Endothelial cell of hepatic sinusoid (primary cell): ENCODE measurements around the gene SLC6A12.
"Not testable (repeated sequence)": the region's sequence is repeated elsewhere in the genome, so short reads cannot be mapped to it uniquely, and the experiment has no call there.

Source experiments
- in situ Hi-C: cut with HindIII; loops from 2 replicates; pipeline ENCODE4 v1.10.0; 2017; ENCODE audit warnings: low sequenced_read_pairs

The SLC6A12 gene

DNA sequence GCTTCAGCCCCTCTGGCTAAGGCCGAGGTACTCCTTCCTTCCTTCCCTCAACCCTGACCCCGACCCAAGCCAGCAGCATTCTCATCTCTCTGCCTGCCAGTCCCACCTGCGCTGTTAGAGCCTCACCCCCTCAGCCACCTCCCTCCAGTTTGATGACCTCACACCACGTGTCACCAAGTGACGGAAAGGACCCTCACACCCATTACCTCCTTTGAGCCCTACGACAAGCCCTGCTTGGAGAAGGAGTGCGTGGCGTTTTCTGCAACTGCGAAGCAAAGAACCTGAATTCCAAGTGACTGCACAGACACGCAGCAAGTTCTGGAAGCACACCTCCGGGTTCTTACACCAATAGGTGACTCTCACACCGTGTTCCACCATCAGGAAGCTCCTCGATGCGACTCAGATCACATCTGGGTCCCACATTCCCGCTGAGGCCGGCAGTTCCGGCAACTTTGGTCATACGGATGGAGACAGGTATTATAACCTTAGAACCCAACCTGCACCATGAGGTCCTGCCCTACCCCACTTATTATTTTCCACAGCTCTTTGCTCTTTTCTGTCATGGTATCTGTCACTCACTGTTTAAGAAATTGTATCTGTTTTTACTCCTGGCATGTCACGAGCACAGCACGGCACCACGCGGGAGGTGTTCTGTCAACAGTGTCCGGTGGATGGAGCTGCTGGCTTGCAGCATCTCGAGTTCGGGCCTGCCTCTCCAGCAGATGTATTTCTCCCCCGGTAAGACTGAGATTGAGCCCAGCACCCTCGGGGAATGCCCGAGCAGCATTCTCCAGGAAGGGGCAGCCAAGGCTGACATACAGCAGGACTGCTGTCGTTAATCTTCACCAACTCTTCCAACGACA, 5.0 kb upstream of the SLC6A12 start:
- in situ Hi-C loops = no loop called here

DNA sequence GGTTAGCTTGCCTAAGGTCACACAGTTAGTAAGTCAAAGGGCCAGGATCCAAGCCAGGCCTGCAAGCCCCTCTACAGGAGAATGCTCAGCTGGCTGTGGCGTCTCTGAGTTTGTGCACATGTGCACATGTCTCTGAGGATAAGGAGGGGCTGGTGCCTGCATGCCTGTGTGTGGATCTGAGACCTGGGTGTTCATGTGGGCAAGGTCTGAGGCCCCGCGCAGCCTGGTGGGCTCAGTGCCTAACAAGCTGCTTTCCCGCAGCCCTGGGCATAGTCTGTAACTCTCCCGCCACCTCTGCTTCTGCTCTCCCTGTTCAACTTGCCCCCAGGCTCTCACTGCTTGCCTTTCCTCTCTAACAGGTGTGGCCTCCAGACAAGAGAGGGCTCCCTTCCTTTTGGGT, 4.3 kb upstream of the SLC6A12 start:
- in situ Hi-C loops = no loop called here

DNA sequence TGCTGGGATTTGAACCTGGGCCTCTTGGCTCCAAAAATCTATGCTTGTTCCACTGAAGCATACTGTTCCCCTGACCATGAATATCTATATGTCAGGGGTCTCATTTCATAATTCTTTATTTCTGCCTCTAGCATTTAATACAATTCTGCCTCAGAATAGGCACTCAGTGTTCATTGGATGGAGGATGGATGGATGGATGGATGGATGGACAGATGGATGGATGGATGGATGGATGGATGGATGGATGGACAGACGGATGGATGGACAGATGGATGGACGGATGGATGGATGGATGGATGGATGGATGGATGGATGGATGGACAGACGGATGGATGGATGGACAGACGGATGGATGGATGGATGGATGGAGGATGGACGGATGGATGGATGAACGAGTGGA, 3.1 kb upstream of the SLC6A12 start:
- in situ Hi-C loops = not testable (repeated sequence)

DNA sequence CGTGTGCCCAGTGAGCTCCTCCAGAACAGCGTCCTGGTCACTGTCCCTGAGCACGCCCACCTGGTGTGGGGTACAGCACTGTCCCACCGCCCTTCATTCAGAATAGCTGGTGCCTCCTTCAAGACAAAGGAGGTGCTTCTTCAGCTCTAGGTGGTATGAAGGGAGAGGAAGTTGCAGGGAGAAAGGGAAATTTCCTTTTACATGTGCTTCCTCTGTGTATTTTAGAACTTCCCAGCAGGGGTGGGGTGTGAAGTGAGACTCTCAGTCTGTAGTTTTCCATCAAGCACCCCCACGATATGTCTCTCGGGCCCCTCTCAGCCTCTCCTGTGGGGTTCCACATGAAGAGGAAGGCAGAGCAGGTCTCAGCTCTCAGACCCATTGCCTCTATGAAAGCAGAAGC, 1.2 kb upstream of the SLC6A12 start:
- in situ Hi-C loops = no loop called here

DNA sequence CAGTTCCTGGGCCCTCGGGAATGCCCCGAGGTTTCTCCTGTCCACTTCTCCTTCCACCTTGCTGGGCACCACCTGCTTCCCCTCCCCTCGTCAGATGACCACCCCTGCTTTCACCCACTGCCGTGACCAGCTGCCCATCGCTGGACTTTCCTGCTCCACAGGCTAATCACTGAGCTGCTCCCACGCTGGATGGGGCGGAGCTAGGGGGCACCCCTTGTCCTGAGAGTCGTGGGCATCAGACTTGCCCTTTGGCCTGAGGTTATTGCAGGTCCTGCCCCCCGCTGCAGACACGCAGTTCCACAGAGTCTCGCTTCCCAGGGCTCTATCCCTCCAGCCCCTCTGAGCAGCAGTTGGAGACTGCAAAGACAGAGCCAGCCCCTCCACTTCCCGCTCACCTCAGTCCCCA, 427 bp downstream of the SLC6A12 start:
- in situ Hi-C loops = no loop called here

DNA sequence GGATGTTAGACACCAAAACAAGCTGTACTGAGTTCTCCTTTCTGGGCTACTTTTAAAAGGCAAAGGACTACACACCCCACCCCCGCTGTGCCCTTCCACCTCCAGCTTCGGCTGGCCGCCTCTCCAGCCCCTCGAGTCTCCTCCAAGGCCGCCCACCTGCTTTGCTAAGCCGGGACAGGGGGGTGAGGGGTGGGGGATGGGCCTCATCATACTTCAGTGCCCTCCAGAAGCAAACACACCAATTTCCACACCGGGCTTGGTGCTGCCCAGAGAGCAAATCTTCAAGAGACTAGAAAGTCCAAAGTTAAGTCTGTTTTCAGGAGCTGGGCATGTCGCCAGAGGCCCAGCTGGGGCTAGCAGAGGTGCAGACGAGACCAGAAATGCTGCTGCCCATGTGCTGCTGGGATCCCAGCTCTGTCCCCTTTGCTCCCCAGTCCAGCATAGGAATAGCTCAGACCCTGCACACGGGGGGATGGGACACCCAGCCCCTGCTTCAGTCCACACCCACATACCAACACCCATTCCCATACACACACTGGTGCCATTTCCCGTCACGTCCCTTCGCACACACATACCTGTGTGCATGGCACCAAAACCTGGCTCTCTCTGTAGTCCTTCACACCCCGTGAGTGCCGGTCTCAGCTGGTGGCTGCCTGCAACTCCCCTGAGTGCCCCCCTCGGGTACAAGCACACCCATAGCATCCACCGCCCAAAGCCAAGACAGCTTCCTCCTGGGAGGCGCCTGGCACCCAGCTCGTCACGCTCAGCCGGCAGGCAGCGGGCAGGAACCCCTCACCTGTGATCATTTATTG, 1.0 kb downstream of the SLC6A12 start:
- in situ Hi-C loops = no loop called here

DNA sequence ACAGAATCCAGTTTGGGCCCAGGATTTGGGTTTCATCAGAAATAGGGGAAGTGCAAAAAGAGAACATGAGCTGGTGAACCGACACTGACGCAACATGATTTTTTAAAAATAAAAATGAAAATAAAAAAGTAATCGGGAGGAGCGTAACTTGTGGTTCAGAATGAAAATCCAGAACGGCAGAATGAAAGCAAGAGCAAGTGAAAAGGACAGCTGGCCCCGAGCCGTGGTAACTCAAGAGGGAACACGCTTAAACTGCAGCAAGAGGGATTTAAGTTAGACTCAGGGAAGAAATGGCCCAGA, 1.6 kb downstream of the SLC6A12 start:
- in situ Hi-C loops = no loop called here

DNA sequence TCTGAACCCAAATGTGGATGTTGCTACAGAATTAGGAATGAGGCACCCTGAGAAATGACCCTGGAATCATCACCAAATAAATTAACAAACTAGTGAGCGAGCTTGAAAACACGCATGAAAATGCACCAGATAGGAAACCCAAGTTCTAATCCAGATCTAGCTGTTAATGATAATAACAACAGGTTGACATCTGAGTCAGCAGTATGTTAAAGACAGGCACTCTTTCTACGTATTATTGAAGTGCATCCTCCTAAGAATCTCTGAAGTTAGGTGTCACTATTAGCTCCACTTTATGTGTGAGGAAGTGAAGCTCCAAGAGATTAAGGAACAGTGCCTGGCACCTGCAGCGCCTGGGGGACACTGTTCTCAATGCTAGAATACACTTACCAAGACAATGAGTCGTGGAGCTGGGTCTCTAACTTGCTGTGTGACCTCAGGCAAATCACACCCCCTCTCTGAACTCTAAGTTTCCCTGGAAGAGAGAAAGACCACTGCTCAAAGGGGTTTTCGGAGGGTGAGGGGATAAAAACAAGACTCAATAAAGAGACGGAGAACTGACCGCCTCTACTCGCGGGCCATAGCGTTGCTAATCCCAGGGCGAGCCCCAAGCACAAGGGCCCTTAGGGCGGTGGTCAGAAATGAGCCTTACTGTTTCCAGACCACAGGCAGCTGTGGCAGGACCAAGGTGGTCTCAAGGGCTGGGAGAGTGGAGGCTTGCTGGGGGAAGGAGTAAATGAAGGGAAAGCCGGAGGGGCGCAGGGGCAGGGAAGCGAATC, 2.1 kb downstream of the SLC6A12 start:
- in situ Hi-C loops = no loop called here

DNA sequence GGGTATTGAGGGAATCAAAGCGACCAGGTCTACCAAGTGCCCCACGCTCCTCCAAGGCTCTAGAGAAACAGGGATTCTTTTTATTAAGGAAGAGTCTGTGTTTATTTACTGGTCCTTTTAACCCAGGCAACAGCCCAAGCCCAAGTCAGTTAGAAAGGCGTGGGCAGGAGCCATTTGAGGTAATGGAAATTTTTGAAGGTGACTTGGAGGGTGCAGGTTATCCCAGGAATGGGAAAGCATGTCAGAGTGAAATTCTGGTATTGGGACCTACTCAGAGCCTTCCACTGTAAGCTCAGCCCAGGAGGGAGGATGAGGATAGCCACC, 2.9 kb downstream of the SLC6A12 start:
- in situ Hi-C loops = no loop called here

DNA sequence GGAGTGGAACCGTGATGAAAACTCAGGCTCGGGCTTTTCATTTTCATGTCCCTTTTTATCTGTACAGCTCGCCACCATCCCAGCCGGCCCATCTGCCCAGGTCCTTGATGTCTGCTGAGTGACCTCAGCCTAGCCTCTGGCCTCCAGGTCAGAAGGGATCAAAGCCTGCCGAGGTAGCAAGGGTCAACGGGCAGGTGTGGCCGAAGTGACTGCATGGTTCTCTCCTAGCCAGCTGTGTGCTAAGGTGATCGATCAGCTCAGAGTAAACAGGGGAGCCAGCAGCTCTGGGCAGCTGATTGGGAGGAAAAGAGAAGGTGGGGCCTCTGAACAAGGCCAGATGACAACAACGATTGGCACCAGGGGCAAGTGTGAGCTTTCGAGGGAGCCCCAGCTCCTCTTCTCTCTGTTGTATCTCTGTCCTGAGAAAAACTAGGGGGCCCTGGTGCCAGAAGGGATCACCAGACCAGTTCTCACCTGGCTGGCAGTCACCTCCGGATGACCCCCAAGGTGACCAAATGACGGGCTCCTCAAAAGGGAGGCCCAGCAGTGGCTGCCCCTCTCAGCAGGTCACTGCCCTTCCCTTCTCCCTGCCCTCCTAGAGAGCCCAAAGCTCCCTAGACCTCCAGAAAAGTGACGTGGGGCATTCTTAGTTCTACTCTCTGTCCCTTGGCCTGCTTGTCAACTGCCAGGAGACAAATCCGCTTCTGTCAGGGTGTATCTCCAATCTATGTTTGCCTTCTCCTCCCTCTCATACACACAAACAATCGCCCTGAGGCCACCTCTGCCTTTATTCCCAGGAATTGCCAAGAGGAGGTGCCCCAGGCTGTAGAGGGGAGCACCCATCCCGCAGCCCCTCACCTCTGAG, 3.4 kb downstream of the SLC6A12 start:
- in situ Hi-C loops = no loop called here

DNA sequence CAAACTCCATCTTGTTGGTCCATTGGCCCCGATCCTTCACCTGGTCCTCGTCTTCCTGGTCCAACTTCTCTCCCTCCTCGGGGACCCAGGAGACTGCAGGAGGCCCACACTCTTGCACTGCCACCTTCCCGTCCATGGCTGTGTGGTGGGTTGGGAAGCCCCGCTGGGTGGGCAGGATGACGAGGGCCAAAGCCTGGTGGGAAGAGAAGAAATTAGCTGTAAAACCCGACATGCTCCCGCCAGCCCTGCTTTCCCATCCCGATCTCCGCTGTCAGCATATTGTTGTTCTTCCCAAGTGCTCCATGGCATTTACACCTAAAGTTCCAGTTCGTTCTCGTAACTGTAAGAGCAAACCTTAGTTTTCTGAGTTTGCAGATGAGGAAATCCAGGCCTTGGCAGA, 4.1 kb downstream of the SLC6A12 start:
- in situ Hi-C loops = no loop called here

DNA sequence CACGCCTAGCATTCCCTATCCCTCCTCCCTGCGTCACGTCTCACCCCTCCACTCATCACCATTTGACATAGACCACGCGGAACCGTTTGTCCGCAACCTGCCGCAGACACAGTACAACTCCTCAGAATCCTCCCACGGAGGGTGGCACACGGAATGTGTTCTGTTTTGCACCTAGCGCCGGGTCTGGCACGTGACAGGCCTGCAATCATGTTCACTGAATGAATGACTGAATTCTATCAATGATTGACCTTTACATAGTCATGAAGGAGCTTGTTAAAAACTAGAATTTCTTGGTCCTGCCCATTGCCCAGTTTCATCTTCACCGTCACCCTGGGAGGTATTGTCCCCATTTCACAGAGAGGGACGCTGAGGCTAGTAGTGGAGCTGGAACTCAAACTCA, 4.7 kb downstream of the SLC6A12 start:
- in situ Hi-C loops = no loop called here

DNA sequence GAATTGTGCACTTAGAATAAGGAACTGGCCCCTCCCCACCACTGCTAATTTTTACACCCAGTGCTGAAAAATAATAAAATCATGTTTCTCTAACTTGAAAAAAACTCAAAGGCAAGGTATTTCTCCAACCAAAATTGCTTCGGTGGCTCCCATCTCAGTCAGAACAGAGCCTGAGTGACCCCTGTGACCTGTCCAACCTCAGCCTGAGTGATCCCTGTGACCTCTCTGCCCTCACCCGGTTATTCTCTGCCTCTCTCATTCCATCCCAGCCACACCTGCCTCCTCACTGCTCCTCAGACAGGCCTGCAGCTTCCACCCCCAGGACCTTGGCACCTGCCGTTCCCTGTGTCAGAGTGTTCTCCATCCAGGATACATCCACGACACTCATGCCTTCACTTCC, 5.1 kb downstream of the SLC6A12 start:
- in situ Hi-C loops = no loop called here

DNA sequence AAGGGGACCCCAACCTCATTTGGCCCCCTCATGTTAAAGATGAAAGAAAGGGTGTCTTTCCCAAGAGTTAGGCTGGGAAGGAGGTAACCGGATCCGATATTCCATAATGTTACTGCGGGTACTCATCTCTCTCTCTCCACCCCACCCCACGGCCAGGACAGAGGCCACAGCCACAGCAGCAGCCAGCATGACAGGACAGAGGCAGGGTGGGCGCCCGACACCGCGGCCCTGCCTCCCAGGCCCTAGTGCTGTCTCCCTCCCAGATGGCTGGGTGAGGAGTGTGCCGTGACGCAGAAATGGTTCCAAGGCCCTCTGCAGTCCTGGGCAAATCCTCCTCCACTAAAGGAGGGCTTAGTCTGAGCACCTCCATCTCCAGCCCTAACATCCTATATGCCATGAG, 6.2 kb downstream of the SLC6A12 start:
- in situ Hi-C loops = no loop called here

DNA sequence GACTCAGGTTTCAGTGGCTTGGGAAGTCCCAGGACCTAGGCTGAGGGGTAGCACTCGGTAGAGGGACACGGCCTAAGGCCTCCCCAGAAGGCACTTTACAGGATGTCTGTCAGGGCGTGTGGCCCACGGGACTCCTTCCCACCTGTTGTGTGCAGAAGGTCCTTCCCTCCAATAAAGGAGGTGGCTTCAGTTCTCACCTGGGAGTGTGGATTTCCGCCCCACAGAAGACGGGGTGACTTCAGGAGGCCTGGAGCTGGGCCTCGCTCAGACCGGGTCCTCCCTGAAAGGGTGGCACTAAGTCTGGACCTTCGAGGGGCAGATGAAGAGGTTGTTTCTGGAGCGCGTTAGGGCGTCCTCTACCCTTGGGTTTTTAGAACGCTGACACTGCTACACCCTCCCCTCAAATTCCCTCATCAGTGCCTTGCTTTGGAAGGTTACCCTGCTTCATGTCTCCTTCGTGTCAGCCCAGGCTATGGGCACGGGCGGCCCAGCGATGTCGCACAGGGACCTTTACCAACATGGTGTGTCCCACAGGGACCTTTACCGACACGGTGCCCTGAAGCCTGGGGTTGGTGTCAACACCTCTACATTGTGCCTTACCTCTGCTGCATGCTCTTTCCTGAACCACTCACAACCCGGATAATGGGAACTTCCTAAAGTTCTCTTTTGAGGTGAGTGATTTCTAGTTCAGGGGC, 7.1 kb downstream of the SLC6A12 start:
- in situ Hi-C loops = no loop called here

DNA sequence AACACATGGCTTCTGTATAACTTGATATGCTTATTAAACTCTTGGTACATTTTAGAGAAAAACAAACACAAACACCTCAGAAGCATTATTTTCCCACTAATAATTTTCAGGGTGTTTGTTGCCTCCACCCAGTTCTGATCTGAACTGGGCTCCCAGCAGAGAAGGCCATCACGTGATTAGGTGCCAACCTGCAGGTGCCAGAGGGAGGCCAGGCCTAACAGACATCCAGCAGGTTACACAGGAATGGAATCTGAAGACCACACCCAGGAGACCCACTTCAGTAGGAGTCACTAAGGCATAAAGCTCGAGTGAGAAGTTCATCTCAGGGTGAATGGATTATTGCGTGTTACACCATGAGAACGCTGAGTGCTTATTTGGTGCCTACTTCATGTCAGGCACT, 8.9 kb downstream of the SLC6A12 start:
- in situ Hi-C loops = no loop called here

DNA sequence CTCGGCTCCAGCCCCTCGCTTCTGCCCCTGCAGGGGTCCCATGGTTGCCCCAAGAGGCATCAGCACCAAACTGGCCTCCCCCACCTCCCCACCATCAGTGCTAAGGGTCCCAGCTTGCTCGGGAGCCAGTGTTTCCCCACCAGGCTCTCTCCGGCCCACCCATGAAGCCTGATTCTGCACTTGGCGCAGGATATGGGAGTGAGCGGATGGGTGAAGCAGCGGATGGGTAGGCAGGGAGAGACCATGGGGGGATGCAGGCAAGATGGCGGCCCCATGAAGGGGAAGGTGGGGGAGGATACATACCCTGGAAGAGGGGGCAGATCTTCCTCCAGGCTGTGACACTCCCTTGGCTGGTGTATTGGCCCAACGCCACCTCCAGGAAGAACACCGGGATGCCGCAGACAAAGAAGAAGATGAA, 9.7 kb downstream of the SLC6A12 start:
- in situ Hi-C loops = loop anchor here (5.0 kb wide), 1 partner anchor 62 kb away; no protein-coding TSS in a partner anchor

DNA sequence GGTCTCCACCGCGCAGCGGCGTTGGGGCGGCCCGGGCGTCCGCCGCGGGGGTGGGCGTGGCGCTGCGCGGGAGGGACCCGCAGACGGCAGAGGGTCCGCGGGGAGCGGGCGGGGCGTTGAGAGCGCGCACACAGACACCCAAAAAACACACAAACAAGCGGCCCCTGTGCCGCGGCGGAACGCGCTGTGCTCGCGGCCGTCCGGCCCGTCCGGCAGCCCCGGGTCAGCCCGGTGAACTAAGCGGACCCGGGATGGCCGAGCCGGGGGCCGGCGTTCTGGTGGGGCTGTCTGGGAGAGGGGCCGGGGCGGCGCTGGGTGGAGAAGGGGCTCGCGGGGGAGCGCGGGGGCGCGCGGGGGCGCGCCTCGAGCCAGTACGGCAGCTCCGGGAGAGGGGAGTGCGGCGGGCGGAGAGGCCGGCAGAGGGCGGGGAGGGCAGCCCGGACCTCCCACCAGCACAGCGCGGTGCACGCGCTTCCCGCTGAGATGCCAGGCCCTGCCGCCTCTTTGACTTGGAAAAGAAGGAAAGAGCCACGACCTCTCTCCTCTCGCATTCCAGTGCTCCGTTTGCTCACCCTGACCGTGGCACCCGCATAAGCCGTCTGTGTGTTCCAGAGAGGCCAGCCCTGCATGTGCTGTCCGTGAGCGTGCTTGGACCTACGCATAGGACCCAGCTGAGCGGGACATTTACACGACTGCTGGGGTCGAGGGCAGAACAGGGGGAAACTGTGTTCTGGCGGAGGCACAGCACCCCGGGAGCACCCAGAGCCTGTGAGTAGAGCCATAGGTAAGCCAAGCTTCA, 10.3 kb downstream of the SLC6A12 start:
- in situ Hi-C loops = loop anchor here (5.0 kb wide), 1 partner anchor 61 kb away; no protein-coding TSS in a partner anchor

DNA sequence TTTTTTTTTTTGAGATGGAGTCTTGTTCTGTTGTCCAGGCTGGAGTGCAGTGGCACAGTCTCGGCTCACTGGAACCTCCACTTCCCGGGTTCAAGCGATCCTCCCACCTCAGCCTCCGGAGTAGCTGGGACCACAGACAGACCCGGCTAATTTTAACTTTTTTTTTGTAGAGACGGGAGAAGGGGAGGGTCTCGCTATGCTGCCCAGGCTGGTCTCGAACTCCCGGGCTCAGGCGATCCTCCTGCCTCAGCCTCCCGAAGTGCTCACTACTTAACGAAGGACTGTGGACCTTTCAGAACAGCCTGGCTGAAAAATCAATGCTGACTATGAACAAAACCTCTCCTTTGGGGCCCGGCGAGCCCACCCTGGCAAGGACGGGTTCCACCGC, 10.9 kb downstream of the SLC6A12 start:
- in situ Hi-C loops = loop anchor here (5.0 kb wide), 1 partner anchor 61 kb away; no protein-coding TSS in a partner anchor
